HepG2 (cell line): ENCODE data around the gene MTMR4. TPM values are rescaled to one million over a fixed set of nuclear protein-coding genes. Genes with fewer than 3 reads are reported as not detected.
A peak's percentile ranks its signal among the peaks of the same experiment; 100 is the strongest.

Experiments
- ARNT2 ChIP-seq: sonication (generic); formaldehyde crosslinking; IDR thresholded peaks from 2 replicates; pipeline ENCODE4 v1.8.0; 2022; ENCODE audit warnings: mild to moderate bottlenecking, low read depth, missing genetic modification reagents, moderate library complexity
- CHD4 ChIP-seq: fragments of 200-600 bp; sonication (generic); IDR thresholded peaks from 2 replicates; pipeline ENCODE4 v1.7.0; 2017; ENCODE audit warnings: mild to moderate bottlenecking, low read length, borderline replicate concordance
- FOXP1 ChIP-seq, 2 experiments: fragments of 450-650 bp in 1 of 2; IDR thresholded peaks; 2 replicates each; pipeline ENCODE4 v1.6.1; 2017 to 2018; ENCODE audit warnings: antibody characterized with exemption in 1 of 2
- KDM1A ChIP-seq: IDR thresholded peaks from 2 replicates; pipeline ENCODE4 v1.6.1; 2016; ENCODE audit warnings: missing compliant biosample characterization
- MTA3 ChIP-seq: sonication (generic); formaldehyde crosslinking; IDR thresholded peaks from 2 replicates; pipeline ENCODE4 v1.4.0; 2020; ENCODE audit warnings: missing genetic modification reagents
- PAF1 ChIP-seq: IDR thresholded peaks from 2 replicates; pipeline ENCODE4 v1.6.1; 2016; ENCODE audit warnings: missing genetic modification reagents, missing compliant biosample characterization
- PCBP1 ChIP-seq: fragments of 200-400 bp; formaldehyde crosslinking; IDR thresholded peaks from 2 replicates; pipeline ENCODE4 v1.6.1; 2017; ENCODE audit warnings: mild to moderate bottlenecking, low read depth, low read length, borderline replicate concordance
- PRMT3 ChIP-seq: sonication (generic); formaldehyde crosslinking; IDR thresholded peaks from 2 replicates; pipeline ENCODE4 v1.8.1; 2022; ENCODE audit warnings: low read depth, mild to moderate bottlenecking, moderate library complexity, missing genetic modification reagents, borderline replicate concordance
- RAD21 ChIP-seq: fragments of 450-650 bp; formaldehyde crosslinking; IDR thresholded peaks from 2 replicates; pipeline ENCODE4 v1.5.0; 2020; ENCODE audit warnings: mild to moderate bottlenecking
- REL ChIP-seq: sonication (generic); formaldehyde crosslinking; conservative IDR thresholded peaks from 2 replicates; pipeline ENCODE4 v1.8.0; 2022; ENCODE audit warnings: mild to moderate bottlenecking, missing genetic modification reagents, moderate library complexity
- U2AF2 ChIP-seq: fragments of 200-400 bp; formaldehyde crosslinking; IDR thresholded peaks from 2 replicates; pipeline ENCODE4 v1.6.1; 2017; ENCODE audit warnings: low read depth, mild to moderate bottlenecking, low read length
- ZNF10 ChIP-seq: sonication (generic); formaldehyde crosslinking; IDR thresholded peaks from 2 replicates; pipeline ENCODE4 v1.4.0; 2020; ENCODE audit warnings: mild to moderate bottlenecking, low read depth, missing genetic modification reagents, borderline replicate concordance
- ZNF224 ChIP-seq: sonication (generic); formaldehyde crosslinking; IDR thresholded peaks from 2 replicates; pipeline ENCODE4 v1.5.0; 2020; ENCODE audit warnings: mild to moderate bottlenecking, missing genetic modification reagents
- ZNF460 ChIP-seq: sonication (generic); formaldehyde crosslinking; IDR thresholded peaks from 2 replicates; pipeline ENCODE4 v1.5.1; 2020; ENCODE audit warnings: missing genetic modification reagents, mild to moderate bottlenecking, borderline replicate concordance
- ZNF510 ChIP-seq: sonication (generic); formaldehyde crosslinking; IDR thresholded peaks from 2 replicates; pipeline ENCODE4 v1.4.0; 2020; ENCODE audit warnings: low read depth, mild to moderate bottlenecking, missing genetic modification reagents
- polyA plus RNA-seq, 8 experiments: library from polyadenylated mRNA; depleted of rRNA in 3 of 8; stranded (reverse) in 7 of 8; unstranded in 1 of 8; fragments of >200 nt; fragmentation: Illumina TruSeq in 4 of 8; extraction: Trizol in 4 of 8; gene quantifications; 2 replicates each; pipeline versions ENCODE4 v1.2.1 to v1.2.3, GENCODE V29; 2011 to 2016; ENCODE audit warnings: low read depth in 4 of 8, missing spikeins in 1 of 8, mixed read lengths in 1 of 8; ENCODE audit not compliant: insufficient read depth in 1 of 8
- total RNA-seq, 5 experiments: library from RNA; depleted of rRNA; stranded (reverse); fragments of >200 nt; fragmentation: Illumina TruSeq; extraction: Trizol; gene quantifications; 2 replicates each; pipeline ENCODE4 v1.2.3, GENCODE V29; 2016; ENCODE audit warnings: low read depth in 1 of 5
- TF ChIP-seq, protein P1 (sequence below): sonication (generic); formaldehyde crosslinking; IDR thresholded peaks from 2 replicates; pipeline ENCODE4 v1.9.0; 2022; ENCODE audit warnings: missing genetic modification reagents, mild to moderate bottlenecking, borderline replicate concordance
- TF ChIP-seq, protein P2 (sequence below): sonication (generic); formaldehyde crosslinking; IDR thresholded peaks from 2 replicates; pipeline ENCODE4 v1.4.0; 2020; ENCODE audit warnings: mild to moderate bottlenecking, missing genetic modification reagents, borderline replicate concordance
- TF ChIP-seq, protein P3 (sequence below): IDR thresholded peaks from 2 replicates; pipeline ENCODE4 v1.6.1; 2016

MTMR4 gene
- total and polyA plus RNA-seq, 2 of the 13 experiments (the other 11 are each of a cell fraction or from before 2014, with no cell fraction given), result 62.5 to 65.1 TPM

DNA sequence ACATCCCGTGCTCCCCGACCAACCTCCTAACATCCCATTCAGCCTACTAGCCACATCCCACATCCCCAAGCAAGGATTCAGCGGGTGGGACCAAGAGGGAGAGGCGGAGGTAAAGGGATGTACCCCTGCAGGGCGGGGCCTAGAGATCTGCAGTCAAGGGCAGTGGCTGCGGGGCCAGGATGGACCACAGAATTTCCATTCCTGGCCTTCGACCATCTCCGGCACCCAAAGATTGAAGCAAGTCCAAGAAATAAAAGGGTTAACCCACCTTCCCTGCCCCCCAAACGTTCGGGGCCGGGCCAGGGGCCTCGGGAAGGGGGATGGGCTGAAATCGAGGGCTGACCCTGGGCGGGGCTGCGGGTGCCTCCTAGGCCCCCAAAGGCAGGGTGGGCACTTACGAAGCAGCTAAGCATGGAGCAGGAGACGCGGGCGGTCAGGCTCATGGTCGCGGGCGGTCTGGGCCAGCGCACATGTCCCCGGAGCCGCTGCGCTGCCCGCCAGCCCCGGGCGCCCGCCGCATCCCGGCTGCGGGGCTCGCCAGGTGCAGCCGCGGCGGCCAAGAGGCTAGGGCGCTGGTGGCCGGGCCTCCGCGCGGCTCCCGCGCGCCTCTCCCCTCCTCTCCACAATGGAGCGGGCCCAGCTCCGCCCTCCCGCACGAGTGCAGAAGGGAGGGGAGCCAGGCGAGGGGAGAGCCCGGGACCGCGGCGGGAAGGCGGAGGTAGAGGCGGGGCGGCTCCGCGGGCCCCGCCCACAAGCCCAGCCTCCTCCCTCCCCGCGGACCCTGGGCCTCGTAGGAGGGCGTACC is at the start of gene MTMR4 (continued):
- TF ChIP-seq, protein P1, sequence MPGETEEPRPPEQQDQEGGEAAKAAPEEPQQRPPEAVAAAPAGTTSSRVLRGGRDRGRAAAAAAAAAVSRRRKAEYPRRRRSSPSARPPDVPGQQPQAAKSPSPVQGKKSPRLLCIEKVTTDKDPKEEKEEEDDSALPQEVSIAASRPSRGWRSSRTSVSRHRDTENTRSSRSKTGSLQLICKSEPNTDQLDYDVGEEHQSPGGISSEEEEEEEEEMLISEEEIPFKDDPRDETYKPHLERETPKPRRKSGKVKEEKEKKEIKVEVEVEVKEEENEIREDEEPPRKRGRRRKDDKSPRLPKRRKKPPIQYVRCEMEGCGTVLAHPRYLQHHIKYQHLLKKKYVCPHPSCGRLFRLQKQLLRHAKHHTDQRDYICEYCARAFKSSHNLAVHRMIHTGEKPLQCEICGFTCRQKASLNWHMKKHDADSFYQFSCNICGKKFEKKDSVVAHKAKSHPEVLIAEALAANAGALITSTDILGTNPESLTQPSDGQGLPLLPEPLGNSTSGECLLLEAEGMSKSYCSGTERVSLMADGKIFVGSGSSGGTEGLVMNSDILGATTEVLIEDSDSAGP (CRISPR knock-in tag), result peak; percentile 46; the same call in 1 of the 2 replicates
- TF ChIP-seq KDM1A (CRISPR knock-in tag), result no peak
- TF ChIP-seq ARNT2 (CRISPR knock-in tag), result peak; percentile 59; the same call in 1 of the 2 replicates
- TF ChIP-seq CHD4, result no peak
- no peak for TF ChIP-seq PAF1
- no peak for TF ChIP-seq FOXP1 (IDR thresholded peaks at IDR 0.05)
- TF ChIP-seq FOXP1 (CRISPR knock-in tag; IDR thresholded peaks at IDR 0.05), result no peak
- no peak for TF ChIP-seq MTA3 (CRISPR knock-in tag)
- no peak for TF ChIP-seq ZNF224 (CRISPR knock-in tag)
- TF ChIP-seq REL, result no peak
- TF ChIP-seq, protein P2, sequence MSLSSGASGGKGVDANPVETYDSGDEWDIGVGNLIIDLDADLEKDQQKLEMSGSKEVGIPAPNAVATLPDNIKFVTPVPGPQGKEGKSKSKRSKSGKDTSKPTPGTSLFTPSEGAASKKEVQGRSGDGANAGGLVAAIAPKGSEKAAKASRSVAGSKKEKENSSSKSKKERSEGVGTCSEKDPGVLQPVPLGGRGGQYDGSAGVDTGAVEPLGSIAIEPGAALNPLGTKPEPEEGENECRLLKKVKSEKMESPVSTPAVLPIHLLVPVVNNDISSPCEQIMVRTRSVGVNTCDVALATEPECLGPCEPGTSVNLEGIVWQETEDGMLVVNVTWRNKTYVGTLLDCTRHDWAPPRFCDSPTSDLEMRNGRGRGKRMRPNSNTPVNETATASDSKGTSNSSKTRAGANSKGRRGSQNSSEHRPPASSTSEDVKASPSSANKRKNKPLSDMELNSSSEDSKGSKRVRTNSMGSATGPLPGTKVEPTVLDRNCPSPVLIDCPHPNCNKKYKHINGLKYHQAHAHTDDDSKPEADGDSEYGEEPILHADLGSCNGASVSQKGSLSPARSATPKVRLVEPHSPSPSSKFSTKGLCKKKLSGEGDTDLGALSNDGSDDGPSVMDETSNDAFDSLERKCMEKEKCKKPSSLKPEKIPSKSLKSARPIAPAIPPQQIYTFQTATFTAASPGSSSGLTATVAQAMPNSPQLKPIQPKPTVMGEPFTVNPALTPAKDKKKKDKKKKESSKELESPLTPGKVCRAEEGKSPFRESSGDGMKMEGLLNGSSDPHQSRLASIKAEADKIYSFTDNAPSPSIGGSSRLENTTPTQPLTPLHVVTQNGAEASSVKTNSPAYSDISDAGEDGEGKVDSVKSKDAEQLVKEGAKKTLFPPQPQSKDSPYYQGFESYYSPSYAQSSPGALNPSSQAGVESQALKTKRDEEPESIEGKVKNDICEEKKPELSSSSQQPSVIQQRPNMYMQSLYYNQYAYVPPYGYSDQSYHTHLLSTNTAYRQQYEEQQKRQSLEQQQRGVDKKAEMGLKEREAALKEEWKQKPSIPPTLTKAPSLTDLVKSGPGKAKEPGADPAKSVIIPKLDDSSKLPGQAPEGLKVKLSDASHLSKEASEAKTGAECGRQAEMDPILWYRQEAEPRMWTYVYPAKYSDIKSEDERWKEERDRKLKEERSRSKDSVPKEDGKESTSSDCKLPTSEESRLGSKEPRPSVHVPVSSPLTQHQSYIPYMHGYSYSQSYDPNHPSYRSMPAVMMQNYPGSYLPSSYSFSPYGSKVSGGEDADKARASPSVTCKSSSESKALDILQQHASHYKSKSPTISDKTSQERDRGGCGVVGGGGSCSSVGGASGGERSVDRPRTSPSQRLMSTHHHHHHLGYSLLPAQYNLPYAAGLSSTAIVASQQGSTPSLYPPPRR, result no peak
- TF ChIP-seq PRMT3 (CRISPR knock-in tag), result no peak
- TF ChIP-seq ZNF10 (CRISPR knock-in tag), result no peak
- TF ChIP-seq, protein P3, sequence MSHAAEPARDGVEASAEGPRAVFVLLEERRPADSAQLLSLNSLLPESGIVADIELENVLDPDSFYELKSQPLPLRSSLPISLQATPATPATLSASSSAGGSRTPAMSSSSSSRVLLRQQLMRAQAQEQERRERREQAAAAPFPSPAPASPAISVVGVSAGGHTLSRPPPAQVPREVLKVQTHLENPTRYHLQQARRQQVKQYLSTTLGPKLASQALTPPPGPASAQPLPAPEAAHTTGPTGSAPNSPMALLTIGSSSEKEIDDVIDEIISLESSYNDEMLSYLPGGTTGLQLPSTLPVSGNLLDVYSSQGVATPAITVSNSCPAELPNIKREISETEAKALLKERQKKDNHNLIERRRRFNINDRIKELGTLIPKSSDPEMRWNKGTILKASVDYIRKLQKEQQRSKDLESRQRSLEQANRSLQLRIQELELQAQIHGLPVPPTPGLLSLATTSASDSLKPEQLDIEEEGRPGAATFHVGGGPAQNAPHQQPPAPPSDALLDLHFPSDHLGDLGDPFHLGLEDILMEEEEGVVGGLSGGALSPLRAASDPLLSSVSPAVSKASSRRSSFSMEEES (CRISPR knock-in tag), result peak; percentile 62; the same call in 1 of the 2 replicates
- TF ChIP-seq ZNF460, result no peak
- TF ChIP-seq RAD21 (CRISPR knock-in tag), result peak; percentile 48; the same call in 1 of the 2 replicates
- TF ChIP-seq PCBP1, result no peak
- TF ChIP-seq ZNF510 (CRISPR knock-in tag), result no peak
- TF ChIP-seq U2AF2, result no peak
